ENCODE results near the gene NR1H2. TPM values are rescaled to one million over a fixed set of nuclear protein-coding genes. Genes with fewer than 3 reads are reported as not detected.

NR1H2 gene
- total and polyA plus RNA-seq, 4 donors: 30.4 to 58.1 (median 33.7) TPM

DNA sequence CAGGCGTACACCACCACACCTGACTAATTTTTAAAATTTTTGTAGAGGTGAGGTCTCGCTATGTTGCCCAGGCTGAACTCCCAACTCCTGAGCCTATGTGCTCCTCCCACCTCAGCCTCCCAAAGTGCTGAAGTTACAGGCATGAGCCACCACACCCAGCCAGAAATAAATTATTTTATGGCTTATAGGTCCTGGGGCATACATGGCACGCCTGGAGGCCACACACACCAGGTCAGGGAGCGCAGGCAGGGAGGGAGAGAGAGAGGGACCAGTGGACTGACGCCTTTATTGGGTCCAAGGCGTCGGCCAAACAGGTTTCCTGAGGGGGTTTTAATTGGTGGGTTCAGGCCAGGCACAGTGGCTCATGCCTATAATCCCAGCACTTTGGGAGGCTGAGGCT is 49.3 kb downstream of the NR1H2 start:
- 68% methylated on average over 7 of the region's 7 CpGs for WGBS

DNA sequence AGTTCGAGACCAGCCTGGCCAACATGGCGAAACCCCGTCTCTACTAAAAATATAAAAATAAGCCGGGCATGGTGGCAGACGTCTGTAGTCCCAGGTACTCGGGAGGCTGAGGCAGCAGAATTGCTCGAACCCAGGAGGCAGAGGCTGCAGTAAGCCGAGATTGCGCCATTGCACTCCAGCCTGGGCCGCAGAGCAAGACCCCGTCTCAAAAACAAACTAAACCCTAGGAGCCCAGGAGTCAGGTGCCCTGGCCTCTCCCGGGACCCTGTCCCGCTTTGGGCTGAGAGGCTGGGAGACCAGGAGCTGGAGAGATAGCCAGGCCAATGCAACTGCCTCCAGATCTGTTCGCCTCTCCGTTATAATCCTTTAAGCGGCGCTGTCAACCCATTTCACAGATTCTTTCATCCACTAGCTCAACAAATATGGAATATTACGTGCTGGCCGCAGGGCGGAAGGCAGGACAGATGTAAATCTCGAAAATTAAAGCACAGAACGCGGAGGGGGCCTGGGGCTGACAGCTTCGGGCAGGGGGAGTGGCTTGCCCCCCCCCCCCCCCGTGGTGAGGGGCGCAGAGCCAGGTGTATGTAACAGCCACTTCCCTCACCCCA is 51.2 kb downstream of the NR1H2 start:
- no peak overlapping the region for H3K27ac ChIP-seq (ENCODE audit: low read depth in 1 of 2, low read length in 2 of 2)
- peaks cover 2 to 9% (median 5%) of the 10 kb centered on the region in 4 donors for H3K4me1 ChIP-seq (ENCODE audit: control insufficient read depth in 4 of 4, insufficient read depth in 4 of 4, low read length in 3 of 4)
- 80% methylated on average over 26 of the region's 26 CpGs for WGBS
- no peak overlapping the region for H3K4me3 ChIP-seq (ENCODE audit: low read depth in 1 of 3, low read length in 3 of 3)
- H3K9me3 ChIP-seq (ENCODE audit: control insufficient read depth in 4 of 4, low read length in 3 of 4): no peaks in the 10 kb centered on the region
- DNase-seq (ENCODE audit: low spot score): no peak
- no peak overlapping the region for H3K9ac ChIP-seq (ENCODE audit: low read depth in 1 of 2, low read length in 2 of 2)
- no peak for TF ChIP-seq SP1 (IDR thresholded peaks at IDR 0.05)
- no peak for TF ChIP-seq JUND (IDR thresholded peaks at IDR 0.05)
- no peak for TF ChIP-seq YY1 (IDR thresholded peaks at IDR 0.05)
- TF ChIP-seq TAF1 (conservative IDR thresholded peaks at IDR 0.05): no peak
- no peak for TF ChIP-seq NR2F2 (IDR thresholded peaks at IDR 0.05)
- TF ChIP-seq, protein P1, sequence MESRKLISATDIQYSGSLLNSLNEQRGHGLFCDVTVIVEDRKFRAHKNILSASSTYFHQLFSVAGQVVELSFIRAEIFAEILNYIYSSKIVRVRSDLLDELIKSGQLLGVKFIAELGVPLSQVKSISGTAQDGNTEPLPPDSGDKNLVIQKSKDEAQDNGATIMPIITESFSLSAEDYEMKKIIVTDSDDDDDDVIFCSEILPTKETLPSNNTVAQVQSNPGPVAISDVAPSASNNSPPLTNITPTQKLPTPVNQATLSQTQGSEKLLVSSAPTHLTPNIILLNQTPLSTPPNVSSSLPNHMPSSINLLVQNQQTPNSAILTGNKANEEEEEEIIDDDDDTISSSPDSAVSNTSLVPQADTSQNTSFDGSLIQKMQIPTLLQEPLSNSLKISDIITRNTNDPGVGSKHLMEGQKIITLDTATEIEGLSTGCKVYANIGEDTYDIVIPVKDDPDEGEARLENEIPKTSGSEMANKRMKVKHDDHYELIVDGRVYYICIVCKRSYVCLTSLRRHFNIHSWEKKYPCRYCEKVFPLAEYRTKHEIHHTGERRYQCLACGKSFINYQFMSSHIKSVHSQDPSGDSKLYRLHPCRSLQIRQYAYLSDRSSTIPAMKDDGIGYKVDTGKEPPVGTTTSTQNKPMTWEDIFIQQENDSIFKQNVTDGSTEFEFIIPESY (IDR thresholded peaks at IDR 0.05): no peak
- no peak for TF ChIP-seq GABPA (IDR thresholded peaks at IDR 0.05 in 1 of 2, conservative IDR thresholded peaks at IDR 0.05 in 1 of 2)
- no peak for TF ChIP-seq FOXA1 (IDR thresholded peaks at IDR 0.05)
- no peak for TF ChIP-seq HNF4G (IDR thresholded peaks at IDR 0.05)
- no peak for TF ChIP-seq HNF4A (conservative IDR thresholded peaks at IDR 0.05)
- TF ChIP-seq, protein P2, sequence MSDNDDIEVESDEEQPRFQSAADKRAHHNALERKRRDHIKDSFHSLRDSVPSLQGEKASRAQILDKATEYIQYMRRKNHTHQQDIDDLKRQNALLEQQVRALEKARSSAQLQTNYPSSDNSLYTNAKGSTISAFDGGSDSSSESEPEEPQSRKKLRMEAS (IDR thresholded peaks at IDR 0.05): no peak
- TF ChIP-seq EGR1 (IDR thresholded peaks at IDR 0.05; ENCODE audit: low read depth in 2 of 2): no peak
- H3K36me3 ChIP-seq (ENCODE audit: control insufficient read depth in 4 of 4, insufficient read depth in 3 of 4, low read depth in 1 of 4, low read length in 3 of 4): no peaks in the 10 kb centered on the region
- H3K27me3 ChIP-seq (ENCODE audit: control insufficient read depth in 4 of 4, insufficient read depth in 4 of 4, low read length in 3 of 4): peaks cover 0 to 3% (median 0%) of the 10 kb centered on the region in 4 donors

More for the DNA sequence above, 49.3 kb downstream of the NR1H2 start:
- DNase-seq (ENCODE audit: low spot score): no peak
- TF ChIP-seq, protein P3, sequence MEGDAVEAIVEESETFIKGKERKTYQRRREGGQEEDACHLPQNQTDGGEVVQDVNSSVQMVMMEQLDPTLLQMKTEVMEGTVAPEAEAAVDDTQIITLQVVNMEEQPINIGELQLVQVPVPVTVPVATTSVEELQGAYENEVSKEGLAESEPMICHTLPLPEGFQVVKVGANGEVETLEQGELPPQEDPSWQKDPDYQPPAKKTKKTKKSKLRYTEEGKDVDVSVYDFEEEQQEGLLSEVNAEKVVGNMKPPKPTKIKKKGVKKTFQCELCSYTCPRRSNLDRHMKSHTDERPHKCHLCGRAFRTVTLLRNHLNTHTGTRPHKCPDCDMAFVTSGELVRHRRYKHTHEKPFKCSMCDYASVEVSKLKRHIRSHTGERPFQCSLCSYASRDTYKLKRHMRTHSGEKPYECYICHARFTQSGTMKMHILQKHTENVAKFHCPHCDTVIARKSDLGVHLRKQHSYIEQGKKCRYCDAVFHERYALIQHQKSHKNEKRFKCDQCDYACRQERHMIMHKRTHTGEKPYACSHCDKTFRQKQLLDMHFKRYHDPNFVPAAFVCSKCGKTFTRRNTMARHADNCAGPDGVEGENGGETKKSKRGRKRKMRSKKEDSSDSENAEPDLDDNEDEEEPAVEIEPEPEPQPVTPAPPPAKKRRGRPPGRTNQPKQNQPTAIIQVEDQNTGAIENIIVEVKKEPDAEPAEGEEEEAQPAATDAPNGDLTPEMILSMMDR (IDR thresholded peaks at IDR 0.05; ENCODE audit: low read depth, low read length, missing input control): no peak
- TF ChIP-seq HNF4G (IDR thresholded peaks at IDR 0.05): no peak
- TF ChIP-seq SP1 (IDR thresholded peaks at IDR 0.05): no peak
- no peak for TF ChIP-seq NR2F2 (IDR thresholded peaks at IDR 0.05)
- TF ChIP-seq, protein P1 (IDR thresholded peaks at IDR 0.05): no peak
- TF ChIP-seq EGR1 (IDR thresholded peaks at IDR 0.05; ENCODE audit: low read depth in 2 of 2): no peak
- TF ChIP-seq TAF1 (conservative IDR thresholded peaks at IDR 0.05): no peak
- TF ChIP-seq FOXA2 (IDR thresholded peaks at IDR 0.05): no peak
- no peak for TF ChIP-seq JUND (IDR thresholded peaks at IDR 0.05)
- TF ChIP-seq, protein P2 (IDR thresholded peaks at IDR 0.05): no peak
- TF ChIP-seq YY1 (IDR thresholded peaks at IDR 0.05): no peak
- Histone ChIP-seq H3K27me3 (ENCODE audit: control insufficient read depth in 4 of 4, insufficient read depth in 4 of 4, low read length in 3 of 4) (no peaks in the 10 kb centered on the region), H3K27ac (ENCODE audit: low read depth in 1 of 2, low read length in 2 of 2) (no peak overlapping the region), H3K4me1 (ENCODE audit: control insufficient read depth in 4 of 4, insufficient read depth in 4 of 4, low read length in 3 of 4) (no peaks in the 10 kb centered on the region), H3K4me3 (ENCODE audit: low read depth in 1 of 3, low read length in 3 of 3) (no peak overlapping the region), H3K36me3 (ENCODE audit: control insufficient read depth in 4 of 4, insufficient read depth in 3 of 4, low read depth in 1 of 4, low read length in 3 of 4) (no peaks in the 10 kb centered on the region), H3K9ac (ENCODE audit: low read depth in 1 of 2, low read length in 2 of 2) (no peak overlapping the region), H3K9me3 (ENCODE audit: control insufficient read depth in 4 of 4, low read length in 3 of 4) (no peaks in the 10 kb centered on the region)
